H1 (cell line): ENCODE results near the gene EPHA7.

ENCODE experiments used
- CHD2 ChIP-seq: IDR thresholded peaks from 2 replicates; pipeline ENCODE4 v1.6.1; 2012; ENCODE audit warnings: low read length, improper control_type of control experiment
- CTCF ChIP-seq, 3 experiments: IDR thresholded peaks; 1 replicate in 2 of 3; 2 replicates in 1 of 3; pipeline versions ENCODE4 v1.5.1 to v1.6.1; 2011; ENCODE audit warnings: low read length in 3 of 3, mild to moderate bottlenecking in 3 of 3, inconsistent platforms in 2 of 3, low read depth in 1 of 3, moderate library complexity in 1 of 3; ENCODE audit not compliant: insufficient read depth in 1 of 3; ENCODE audit errors: control extremely low read depth in 1 of 3
- JUN ChIP-seq: IDR thresholded peaks from 2 replicates; pipeline ENCODE4 v1.6.1; 2011; ENCODE audit warnings: low read depth, mild to moderate bottlenecking, improper control_type of control experiment, low read length

DNA sequence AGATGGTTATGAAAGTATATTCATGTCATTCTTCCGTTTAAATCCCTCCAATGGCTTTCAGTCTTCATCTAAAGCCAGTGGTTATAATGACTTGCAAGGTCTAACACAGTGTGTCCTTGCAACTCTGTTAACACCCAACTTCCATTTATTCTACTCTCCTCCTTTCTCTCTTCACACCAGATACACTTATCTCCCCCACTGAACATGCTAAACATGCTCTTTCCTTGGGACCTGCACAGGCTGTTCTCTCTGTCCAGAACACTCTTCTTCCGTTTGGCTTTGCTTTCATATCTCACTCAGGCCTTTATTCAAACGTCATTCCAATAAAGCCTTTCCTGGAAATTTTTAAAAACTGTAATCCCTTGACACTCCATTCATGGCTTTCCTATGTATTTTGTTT lies 91.5 kb downstream of the EPHA7 start:
- no peak for TF ChIP-seq CTCF (IDR thresholded peaks at IDR 0.05; ENCODE audit: control extremely low read depth in 1 of 3, insufficient read depth in 1 of 3, low read depth in 1 of 3, low read length in 3 of 3)
- no peak for TF ChIP-seq CHD2
- no peak for TF ChIP-seq JUN
